Ectodermal cell (in vitro differentiated cells): ENCODE results near the gene CHEK1.

Experiments used
- H3K27ac ChIP-seq: 2 replicates; pipeline ENCODE4 v1.7.0; 2013; ENCODE audit warnings: mild to moderate bottlenecking, low read depth, low read length; ENCODE audit not compliant: insufficient read depth, poor library complexity, severe bottlenecking
- H3K27me3 ChIP-seq: 2 replicates; pipeline ENCODE4 v1.7.0; 2013; ENCODE audit warnings: mild to moderate bottlenecking, low read length; ENCODE audit not compliant: insufficient read depth, control insufficient read depth, poor library complexity, severe bottlenecking
- H3K36me3 ChIP-seq: one replicate; pipeline ENCODE4 v1.7.0; 2013; ENCODE audit warnings: low read length; ENCODE audit not compliant: control insufficient read depth, insufficient read depth
- H3K4me1 ChIP-seq: one replicate; pipeline ENCODE4 v1.7.0; 2013; ENCODE audit warnings: low read length; ENCODE audit not compliant: control insufficient read depth, insufficient read depth
- H3K4me3 ChIP-seq: 2 replicates; pipeline ENCODE4 v1.7.0; 2013; ENCODE audit warnings: low read depth, low read length, control low read depth; ENCODE audit not compliant: insufficient read depth
- H3K9me3 ChIP-seq: 2 replicates; pipeline ENCODE4 v1.7.0; 2013; ENCODE audit warnings: mild to moderate bottlenecking, low read length, moderate library complexity; ENCODE audit not compliant: control insufficient read depth
- WGBS, 2 experiments: methylation state at CpG; one replicate each; pipeline ENCODE4 v1.1.7; 2013; ENCODE audit warnings: missing lambda C conversion rate in 2 of 2; 5-methylcytosine and 5-hydroxymethylcytosine counted together

The CHEK1 gene

GRCh38 chr11:125667151-125667550, 42.2 kb downstream of the CHEK1 start:
- 98 to 100% methylated on average over 2 of the region's 2 CpGs for WGBS, 2 experiments
- Histone ChIP-seq H3K9me3 (no peaks in the 10 kb centered on the region), H3K4me3 (no peak overlapping the region), H3K4me1 (no peaks in the 10 kb centered on the region), H3K27me3 (no peaks in the 10 kb centered on the region), H3K27ac (no peak overlapping the region), H3K36me3 (peaks cover 17% of the 10 kb centered on the region)

DNA sequence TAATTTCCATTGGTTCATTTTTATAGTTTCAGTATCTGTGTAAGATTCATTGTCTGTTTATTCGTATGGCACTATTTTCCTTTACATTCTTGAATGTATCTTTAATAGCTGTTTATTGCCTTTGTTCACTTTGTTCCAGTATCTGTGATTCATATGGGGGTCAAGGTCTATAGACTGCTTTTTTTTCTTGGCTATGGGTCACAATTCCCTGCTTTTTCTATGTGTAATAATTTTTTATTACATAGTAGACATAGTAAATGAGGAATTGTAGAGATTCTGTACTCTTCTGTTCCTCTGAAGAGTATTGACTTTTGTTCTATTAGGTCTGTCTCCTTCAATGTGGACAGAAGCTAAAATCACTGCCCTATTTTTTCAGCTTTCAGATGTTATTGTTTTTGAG, 45.2 kb downstream of the CHEK1 start:
- Histone ChIP-seq H3K27me3 (no peaks in the 10 kb centered on the region), H3K4me3 (no peak overlapping the region), H3K9me3 (no peaks in the 10 kb centered on the region), H3K4me1 (no peaks in the 10 kb centered on the region), H3K36me3 (peaks cover 17% of the 10 kb centered on the region), H3K27ac (no peak overlapping the region)
- 89% methylated on average over 1 of the region's 1 CpG; no CpG with 5 or more reads in 1 of the 2 experiments for WGBS, 2 experiments

DNA sequence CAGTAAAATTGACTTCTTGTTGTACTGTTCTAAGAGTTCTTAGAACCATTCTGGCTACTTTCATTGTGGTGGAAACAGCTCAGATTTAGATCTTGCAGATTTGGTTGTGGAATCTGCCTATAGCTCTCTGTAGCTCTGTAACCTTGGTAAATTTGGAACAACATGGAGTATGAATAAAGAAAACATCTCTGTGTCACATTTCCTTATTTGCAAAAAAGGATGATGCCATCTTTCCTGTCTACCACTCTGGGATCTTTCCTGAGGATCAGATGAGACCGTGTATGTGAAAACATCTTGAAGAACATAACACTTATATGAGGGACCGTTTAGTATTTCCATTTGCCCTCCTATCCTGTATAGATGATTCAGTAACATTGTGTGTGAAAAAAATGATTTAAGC, 46.6 kb downstream of the CHEK1 start:
- no peaks in the 10 kb centered on the region for H3K4me1 ChIP-seq
- no peak overlapping the region for H3K27ac ChIP-seq
- no peaks in the 10 kb centered on the region for H3K27me3 ChIP-seq
- no peak overlapping the region for H3K4me3 ChIP-seq
- H3K9me3 ChIP-seq = no peaks in the 10 kb centered on the region
- peaks cover 28% of the 10 kb centered on the region for H3K36me3 ChIP-seq
- WGBS, 2 experiments = 100% methylated on average over 1 of the region's 2 CpGs

DNA sequence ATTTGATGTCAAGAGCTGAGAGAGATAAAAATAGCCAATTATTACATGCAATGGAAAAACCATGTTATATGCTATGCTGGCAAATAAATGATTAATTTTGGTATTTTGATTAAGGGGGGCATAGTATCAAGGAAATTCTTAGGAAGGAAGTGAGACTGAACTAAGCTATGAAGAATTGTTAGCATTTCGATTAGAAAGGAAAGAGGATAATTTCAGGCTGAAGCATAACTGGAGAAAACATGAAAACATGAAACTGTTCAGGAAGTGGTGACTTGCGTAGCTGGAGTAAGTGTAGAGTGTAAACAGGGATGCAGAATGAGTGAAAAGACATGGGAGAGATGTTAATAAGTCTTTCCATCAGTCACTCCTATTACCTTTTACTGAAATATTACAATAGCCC, 49.2 kb downstream of the CHEK1 start:
- H3K4me3 ChIP-seq = no peak overlapping the region
- H3K36me3 ChIP-seq = peaks cover 41% of the 10 kb centered on the region
- H3K4me1 ChIP-seq = no peaks in the 10 kb centered on the region
- WGBS, 2 experiments = 94 to 95% methylated on average over 2 of the region's 2 CpGs
- no peaks in the 10 kb centered on the region for H3K27me3 ChIP-seq
- no peaks in the 10 kb centered on the region for H3K9me3 ChIP-seq
- no peak overlapping the region for H3K27ac ChIP-seq

GRCh38 chr11:125675196-125675595, 50.2 kb downstream of the CHEK1 start:
- 90 to 95% methylated on average over 2 of the region's 2 CpGs for WGBS, 2 experiments
- peaks cover 41% of the 10 kb centered on the region for H3K36me3 ChIP-seq
- no peaks in the 10 kb centered on the region for H3K9me3 ChIP-seq
- no peaks in the 10 kb centered on the region for H3K4me1 ChIP-seq
- H3K27ac ChIP-seq = no peak overlapping the region
- no peaks in the 10 kb centered on the region for H3K27me3 ChIP-seq
- no peak overlapping the region for H3K4me3 ChIP-seq

DNA sequence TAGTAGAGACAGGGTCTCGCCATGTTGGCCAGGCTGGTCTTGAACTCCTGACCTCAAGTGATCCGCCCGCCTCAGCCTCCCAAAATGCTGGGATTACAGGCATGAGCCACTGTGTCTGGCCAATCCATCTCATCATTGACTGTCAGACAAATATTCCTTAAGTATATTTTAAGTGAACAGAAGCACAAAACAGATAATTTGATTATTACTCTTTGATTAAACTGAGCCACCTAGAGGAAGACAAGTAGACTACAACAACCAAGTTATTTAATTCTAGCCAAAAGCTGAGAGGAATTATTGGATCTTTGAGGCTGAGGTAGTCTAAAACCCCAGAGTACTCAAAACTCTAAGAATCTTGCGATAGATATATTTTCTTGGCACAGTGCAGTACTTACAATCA, 54.4 kb downstream of the CHEK1 start:
- WGBS, 2 experiments = 90 to 97% methylated on average over 4 of the region's 4 CpGs
- no peaks in the 10 kb centered on the region for H3K9me3 ChIP-seq
- H3K4me1 ChIP-seq = no peaks in the 10 kb centered on the region

DNA sequence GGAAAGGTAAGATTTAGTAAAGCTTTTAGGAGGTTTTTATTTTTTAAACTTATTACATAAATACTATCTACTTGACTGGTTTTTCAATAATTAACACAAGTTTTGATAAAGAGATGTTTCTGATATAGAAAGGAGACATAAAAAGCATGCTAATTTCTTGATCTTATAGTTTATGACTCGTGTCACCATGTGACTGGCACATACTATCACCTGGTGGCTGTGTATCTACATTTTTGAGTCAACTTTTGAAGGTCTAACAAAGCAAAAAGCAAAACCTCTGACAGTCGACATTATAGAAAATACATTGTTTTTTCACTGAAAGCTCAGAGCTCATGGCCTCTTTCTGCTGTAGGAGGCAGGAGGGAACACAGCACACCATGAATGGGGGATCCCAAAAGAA, 54.9 kb downstream of the CHEK1 start:
- no peaks in the 10 kb centered on the region for H3K27me3 ChIP-seq
- H3K9me3 ChIP-seq = no peaks in the 10 kb centered on the region
- H3K4me3 ChIP-seq = no peak overlapping the region
- H3K27ac ChIP-seq = no peak overlapping the region
- H3K36me3 ChIP-seq = peaks cover 33% of the 10 kb centered on the region
- no peaks in the 10 kb centered on the region for H3K4me1 ChIP-seq
- 91 to 93% methylated on average over 2 of the region's 2 CpGs for WGBS, 2 experiments

More for the DNA sequence above, 54.4 kb downstream of the CHEK1 start:
- Histone ChIP-seq H3K27me3 (no peaks in the 10 kb centered on the region), H3K36me3 (peaks cover 35% of the 10 kb centered on the region), H3K27ac (no peak overlapping the region), H3K4me3 (no peak overlapping the region)

GRCh38 chr11:125680747-125681146, 55.8 kb downstream of the CHEK1 start, which contains the start of gene ACRV1:
Gene ACRV1, minus strand, starts transcription at chr11:125680847. Its CDS starts 67 bp downstream, at chr11:125680780.
- no peak within 1 kb of the TSS for H3K27ac ChIP-seq
- 97 to 100% methylated on average over 1 of the region's 1 CpG for WGBS, 2 experiments
- no peak within 1 kb of the TSS for H3K4me3 ChIP-seq
- H3K36me3 ChIP-seq = peaks cover 25% of the 10 kb centered on the region
- H3K27me3 ChIP-seq = no peaks in the 10 kb centered on the region
- no peaks in the 10 kb centered on the region for H3K9me3 ChIP-seq
- no peaks in the 10 kb centered on the region for H3K4me1 ChIP-seq

DNA sequence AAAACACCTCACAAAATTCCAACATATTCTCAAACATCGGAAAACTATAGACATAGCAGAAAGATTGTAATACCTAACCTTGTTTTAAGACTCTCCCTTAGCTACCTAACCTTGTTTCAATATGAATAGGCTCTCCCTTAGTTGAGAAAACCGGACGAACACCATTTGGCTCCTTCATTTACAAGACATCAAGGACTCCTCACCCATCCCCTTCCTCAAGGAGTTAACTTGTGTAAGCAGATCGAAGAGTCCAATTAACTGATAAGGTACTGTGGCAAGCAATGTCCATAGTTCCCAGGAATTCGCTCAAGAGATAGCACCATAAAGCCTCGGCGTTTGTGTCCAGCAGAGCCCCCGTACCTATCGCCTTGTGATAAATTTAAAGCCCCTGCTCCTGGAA, 60.3 kb downstream of the CHEK1 start:
- WGBS, 2 experiments = 83 to 85% methylated on average over 9 of the region's 9 CpGs
- Histone ChIP-seq H3K9me3 (no peaks in the 10 kb centered on the region), H3K27ac (no peak overlapping the region), H3K27me3 (no peaks in the 10 kb centered on the region), H3K36me3 (no peaks in the 10 kb centered on the region), H3K4me3 (no peak overlapping the region), H3K4me1 (no peaks in the 10 kb centered on the region)

DNA sequence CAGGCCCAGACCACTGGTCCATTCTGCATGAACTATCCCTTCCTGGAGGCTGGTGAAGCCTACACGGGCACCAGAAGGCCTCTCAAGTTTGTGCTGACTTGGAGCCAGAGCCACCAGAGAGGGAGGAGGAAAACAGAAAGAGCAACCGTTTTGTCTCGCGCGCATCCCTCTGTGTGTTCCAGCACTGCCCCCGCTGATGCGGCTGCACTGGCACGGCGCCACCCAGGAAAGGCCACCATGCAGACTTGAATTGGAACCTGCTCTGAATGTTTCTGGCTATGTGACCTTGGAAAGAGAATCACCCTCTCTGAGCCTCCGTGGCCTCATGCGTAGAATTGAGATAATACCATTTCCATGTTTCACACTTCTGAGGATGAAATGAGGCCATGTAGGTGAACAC, 63.1 kb downstream of the CHEK1 start:
- Histone ChIP-seq H3K4me1 (no peaks in the 10 kb centered on the region), H3K27ac (no peak overlapping the region), H3K4me3 (no peak overlapping the region), H3K9me3 (no peaks in the 10 kb centered on the region), H3K27me3 (no peaks in the 10 kb centered on the region), H3K36me3 (no peaks in the 10 kb centered on the region)
- 96% methylated on average over 11 of the region's 11 CpGs for WGBS, 2 experiments

DNA sequence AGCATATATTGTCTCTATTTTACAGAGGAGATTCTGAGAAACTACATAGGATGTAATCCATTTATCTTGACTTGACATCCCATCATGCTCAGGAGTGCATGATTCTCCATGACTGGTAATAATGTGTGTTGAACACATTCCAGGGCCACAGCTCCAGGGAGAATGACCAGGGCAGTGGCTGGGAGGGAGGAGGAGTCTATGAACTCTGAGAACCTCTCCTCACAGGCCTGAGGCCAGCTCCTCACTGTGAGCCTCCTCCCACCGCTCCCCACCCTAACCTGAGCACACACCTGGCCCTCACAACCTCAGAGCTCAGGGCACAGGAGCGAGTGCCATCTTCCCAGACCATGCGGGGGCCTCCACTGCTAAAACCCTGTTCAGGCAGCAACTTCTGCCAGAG, 63.7 kb downstream of the CHEK1 start:
- no peaks in the 10 kb centered on the region for H3K4me1 ChIP-seq
- H3K36me3 ChIP-seq = no peaks in the 10 kb centered on the region
- H3K27ac ChIP-seq = no peak overlapping the region
- no peaks in the 10 kb centered on the region for H3K9me3 ChIP-seq
- H3K4me3 ChIP-seq = no peak overlapping the region
- H3K27me3 ChIP-seq = no peaks in the 10 kb centered on the region
- WGBS, 2 experiments = 95% methylated on average over 3 of the region's 3 CpGs
